ENCODE results near the gene S100A10.
A peak's percentile ranks its signal among the peaks of the same experiment; 100 is the strongest.

Gene S100A10

GRCh38 chr1:152021569-152021968 lies 27.9 kb upstream of the S100A10 start:
- Histone ChIP-seq H3K9me3 (replicated peaks; ENCODE audit: insufficient read depth, low read length) (no peaks in the 10 kb centered on the region), H3K36me3 (replicated peaks; ENCODE audit: insufficient read depth, low read length) (no peaks in the 10 kb centered on the region), H3K79me2 (ENCODE audit: low read length) (no peaks in the 10 kb centered on the region), H3K9me2 (replicated peaks; ENCODE audit: insufficient read depth, low read length) (no peaks in the 10 kb centered on the region), H3F3A (ENCODE audit: insufficient read depth, low read length) (no peaks in the 10 kb centered on the region), H3K27ac (ENCODE audit: low read length) (no peak overlapping the region), H3K9ac (ENCODE audit: low read length) (no peak overlapping the region), H3K4me2 (ENCODE audit: low read depth, low read length) (no peak overlapping the region), H2AFZ (ENCODE audit: low read length) (no peak overlapping the region), H3K27me3 (replicated peaks; ENCODE audit: insufficient read depth, low read length) (no peaks in the 10 kb centered on the region), H4K20me1 (ENCODE audit: insufficient read depth, low read length) (no peaks in the 10 kb centered on the region), H3K4me1 (ENCODE audit: low read length) (peaks cover 7% of the 10 kb centered on the region; the same call in 1 of the 2 replicates), H3K4me3 (ENCODE audit: low read length) (no peak overlapping the region)
- DNase-seq, result no peak
- no peak for TF ChIP-seq EZH2phosphoT487 (IDR thresholded peaks at IDR 0.05; ENCODE audit: low read length)
- TF ChIP-seq CTCF (IDR thresholded peaks at IDR 0.05; ENCODE audit: low read length), result no peak
- TF ChIP-seq EZH2 (optimal IDR thresholded peaks at IDR 0.05; ENCODE audit: low read depth, low read length), result no peak

- H3K4me1 ChIP-seq (ENCODE audit: low read length), result peaks cover 7% of the 10 kb centered on the region; the same call in 1 of the 2 replicates
- no peak overlapping the region for H3K4me3 ChIP-seq (ENCODE audit: low read length)
- no peaks in the 10 kb centered on the region for H3F3A ChIP-seq (ENCODE audit: insufficient read depth, low read length)
- H2AFZ ChIP-seq (ENCODE audit: low read length), result no peak overlapping the region
- H3K9me3 ChIP-seq (replicated peaks; ENCODE audit: insufficient read depth, low read length), result no peaks in the 10 kb centered on the region
- no peak for TF ChIP-seq CTCF (IDR thresholded peaks at IDR 0.05; ENCODE audit: low read length)
- no peak for TF ChIP-seq EZH2phosphoT487 (IDR thresholded peaks at IDR 0.05; ENCODE audit: low read length)
- no peak for TF ChIP-seq EZH2 (optimal IDR thresholded peaks at IDR 0.05; ENCODE audit: low read depth, low read length)
- no peak overlapping the region for H3K9ac ChIP-seq (ENCODE audit: low read length)
- no peak overlapping the region for H3K27ac ChIP-seq (ENCODE audit: low read length)
- no peaks in the 10 kb centered on the region for H3K79me2 ChIP-seq (ENCODE audit: low read length)
- no peak overlapping the region for H3K4me2 ChIP-seq (ENCODE audit: low read depth, low read length)
- DNase-seq, result no peak
- no peaks in the 10 kb centered on the region for H4K20me1 ChIP-seq (ENCODE audit: insufficient read depth, low read length)
- no peaks in the 10 kb centered on the region for H3K36me3 ChIP-seq (replicated peaks; ENCODE audit: insufficient read depth, low read length)
- H3K27me3 ChIP-seq (replicated peaks; ENCODE audit: insufficient read depth, low read length), result no peaks in the 10 kb centered on the region
- no peaks in the 10 kb centered on the region for H3K9me2 ChIP-seq (replicated peaks; ENCODE audit: insufficient read depth, low read length)
These were observed 27.2 kb upstream of the S100A10 start for GRCh38 chr1:152020849-152021248.

GRCh38 chr1:152018537-152018936 lies 24.9 kb upstream of the S100A10 start:
- no peak for DNase-seq
- Histone ChIP-seq H3K9me2 (replicated peaks; ENCODE audit: insufficient read depth, low read length) (no peaks in the 10 kb centered on the region), H3K27ac (ENCODE audit: low read length) (no peak overlapping the region), H3K4me1 (ENCODE audit: low read length) (peaks cover 7% of the 10 kb centered on the region; the same call in 1 of the 2 replicates), H3K9ac (ENCODE audit: low read length) (no peak overlapping the region), H3F3A (ENCODE audit: insufficient read depth, low read length) (no peaks in the 10 kb centered on the region), H3K79me2 (ENCODE audit: low read length) (no peaks in the 10 kb centered on the region), H2AFZ (ENCODE audit: low read length) (no peak overlapping the region), H3K4me2 (ENCODE audit: low read depth, low read length) (no peak overlapping the region), H3K27me3 (replicated peaks; ENCODE audit: insufficient read depth, low read length) (no peaks in the 10 kb centered on the region), H3K9me3 (replicated peaks; ENCODE audit: insufficient read depth, low read length) (no peaks in the 10 kb centered on the region), H4K20me1 (ENCODE audit: insufficient read depth, low read length) (no peaks in the 10 kb centered on the region), H3K4me3 (ENCODE audit: low read length) (no peak overlapping the region), H3K36me3 (replicated peaks; ENCODE audit: insufficient read depth, low read length) (no peaks in the 10 kb centered on the region)
- peak; percentile 44 for TF ChIP-seq CTCF (IDR thresholded peaks at IDR 0.05; ENCODE audit: low read length)
- TF ChIP-seq EZH2phosphoT487 (IDR thresholded peaks at IDR 0.05; ENCODE audit: low read length), result no peak

Measured in MM.1S (cell line).